Measurements from ENCODE around the gene STK33. TPM values are rescaled to one million over a fixed set of nuclear protein-coding genes. Genes with fewer than 3 reads are reported as not detected.

STK33 gene
- total RNA-seq: 1 to 10 TPM; 2.5 to 3.1 TPM

- POLR2A ChIA-PET: interaction anchor here (0.6 kb wide), 1 partner anchor 1221 kb away, joined by 11 read pairs; no protein-coding TSS in a partner anchor
Measured at GRCh38 chr11:8593935-8594909, at the start of gene STK33. STK33 (minus strand) TSS chr11:8594228; CDS start chr11:8474905, 119,323 bp downstream.

GRCh38 chr11:8642196-8642841, 48.3 kb upstream of the STK33 start:
- ChIA-PET POLR2A (no interaction called here), CTCF (no interaction called here)

More at GRCh38 chr11:8593935-8594909, at the start of gene STK33:
- CTCF ChIA-PET: no interaction called here

GRCh38 chr11:8641332-8641731, 47.3 kb upstream of the STK33 start:
- ChIA-PET CTCF (no interaction called here), POLR2A (no interaction called here)

GRCh38 chr11:8640267-8640906, 46.4 kb upstream of the STK33 start:
- ChIA-PET POLR2A (no interaction called here), CTCF (no interaction called here)

GRCh38 chr11:8639655-8640054, 45.6 kb upstream of the STK33 start:
- CTCF ChIA-PET: no interaction called here
- POLR2A ChIA-PET: no interaction called here

- POLR2A ChIA-PET: no interaction called here
Measured at GRCh38 chr11:8638300-8638699, 44.3 kb upstream of the STK33 start.

GRCh38 chr11:8636127-8636526, 42.1 kb upstream of the STK33 start:
- ChIA-PET POLR2A (no interaction called here), CTCF (no interaction called here)

More at GRCh38 chr11:8638300-8638699, 44.3 kb upstream of the STK33 start:
- CTCF ChIA-PET: no interaction called here

GRCh38 chr11:8634498-8634897, 40.5 kb upstream of the STK33 start:
- CTCF ChIA-PET: no interaction called here
- POLR2A ChIA-PET: no interaction called here

GRCh38 chr11:8631395-8632118, 37.5 kb upstream of the STK33 start:
- ChIA-PET CTCF (no interaction called here), POLR2A (no interaction called here)

- CTCF ChIA-PET: no interaction called here
- POLR2A ChIA-PET: no interaction called here
Measured at GRCh38 chr11:8624698-8625097, 30.7 kb upstream of the STK33 start.

- POLR2A ChIA-PET: interaction anchor here (0.6 kb wide), 1 partner anchor 25 kb away, joined by 3 read pairs; no protein-coding TSS in a partner anchor
Measured at GRCh38 chr11:8621147-8621546, 27.1 kb upstream of the STK33 start.

GRCh38 chr11:8617063-8617462, 23.0 kb upstream of the STK33 start:
- ChIA-PET CTCF (no interaction called here), POLR2A (no interaction called here)

More at GRCh38 chr11:8621147-8621546, 27.1 kb upstream of the STK33 start:
- CTCF ChIA-PET: no interaction called here

GRCh38 chr11:8615291-8616032, 21.4 kb upstream of the STK33 start:
- ChIA-PET POLR2A (no interaction called here), CTCF (no interaction called here)

GRCh38 chr11:8614497-8614896, 20.5 kb upstream of the STK33 start:
- ChIA-PET POLR2A (no interaction called here), CTCF (no interaction called here)

- ChIA-PET CTCF (interaction anchor here (0.6 kb wide), 2 partner anchors 74 to 494 kb away, joined by 3 read pairs; no protein-coding TSS in a partner anchor), POLR2A (no interaction called here)
Measured at GRCh38 chr11:8613036-8613435, 19.0 kb upstream of the STK33 start.

GRCh38 chr11:8612522-8612921, 18.5 kb upstream of the STK33 start:
- CTCF ChIA-PET: no interaction called here
- POLR2A ChIA-PET: no interaction called here

- ChIA-PET POLR2A (interaction anchor here (0.7 kb wide), 1 partner anchor 1028 kb away, joined by 4 read pairs; no protein-coding TSS in a partner anchor), CTCF (no interaction called here)
Measured at GRCh38 chr11:8610532-8611116, 16.6 kb upstream of the STK33 start.

- ChIA-PET CTCF (no interaction called here), POLR2A (no interaction called here)
Measured at GRCh38 chr11:8608652-8609051, 14.6 kb upstream of the STK33 start.

Measured in activated CD8-positive, alpha-beta memory T cell treated with anti-CD3 and anti-CD28 coated beads for 36 hours (primary cell).